Caco-2 (cell line): Measurements from ENCODE around the gene PBOV1. TPM values are rescaled to one million over a fixed set of nuclear protein-coding genes. Genes with fewer than 3 reads are reported as not detected.

Experiments
- BruUV-seq: library from RNA; stranded (reverse); fragments of 400-500 nt; replicated peaks from 2 replicates; lab custom pipeline; 2021; lab: Mats Ljungman, UMichigan
- CTCF ChIA-PET: fragments of 300-600 bp; sonication (Branson Sonifier 250); formaldehyde crosslinking; loops from one replicate; lab custom pipeline; 2022; ENCODE audit warnings: antibody characterized with exemption; lab: Charles Lee
- POLR2A ChIA-PET: fragments of 300-600 bp; sonication (Branson Sonifier 250); formaldehyde crosslinking; loops from one replicate; lab custom pipeline; 2022; ENCODE audit warnings: antibody characterized with exemption; lab: Charles Lee
- DNase-seq, 2 experiments: peaks; one replicate each; pipeline versions ENCODE4 v3.0.0 to v3.0.0-alpha.2; 2020 to 2022
- H3K27me3 ChIP-seq: replicated peaks from 2 replicates; pipeline ENCODE4 v1.6.0; 2011; ENCODE audit warnings: low read length; ENCODE audit not compliant: control insufficient read depth, insufficient read depth
- H3K36me3 ChIP-seq: 2 replicates; pipeline ENCODE4 v1.5.1; 2011; ENCODE audit warnings: low read length; ENCODE audit not compliant: control insufficient read depth, insufficient read depth
- H3K4me1 ChIP-seq: fragments of 250-450 bp; sonication (Bioruptor Pico); 2 replicates; pipeline ENCODE4 v1.5.1; 2020; ENCODE audit warnings: mild to moderate bottlenecking
- H3K4me3 ChIP-seq: 2 replicates; pipeline ENCODE4 v1.5.1; 2011; ENCODE audit warnings: low read depth, mild to moderate bottlenecking, control low read depth, low read length
- H3K9me3 ChIP-seq: fragments of 250-450 bp; sonication (Bioruptor Pico); 2 replicates; pipeline ENCODE4 v1.5.1; 2020; ENCODE audit warnings: mild to moderate bottlenecking, moderate library complexity
- H3K27ac Mint-ChIP-seq: one replicate; pipeline ENCODE4 v1.8.0; 2022; ENCODE audit warnings: mixed read lengths; ENCODE audit not compliant: unreplicated experiment
- H3K27me3 Mint-ChIP-seq: one replicate; pipeline ENCODE4 v1.8.0; 2022; ENCODE audit warnings: mixed read lengths; ENCODE audit not compliant: insufficient read depth, unreplicated experiment
- H3K36me3 Mint-ChIP-seq: one replicate; pipeline ENCODE4 v1.8.0; 2022; ENCODE audit warnings: mild to moderate bottlenecking, mixed read lengths; ENCODE audit not compliant: insufficient read depth, unreplicated experiment
- H3K4me1 Mint-ChIP-seq: one replicate; pipeline ENCODE4 v1.8.0; 2022; ENCODE audit warnings: low read depth, mixed read lengths; ENCODE audit not compliant: unreplicated experiment
- H3K4me3 Mint-ChIP-seq: one replicate; pipeline ENCODE4 v1.8.0; 2022; ENCODE audit warnings: mild to moderate bottlenecking, moderate library complexity, mixed read lengths; ENCODE audit not compliant: unreplicated experiment
- H3K9me3 Mint-ChIP-seq: one replicate; pipeline ENCODE4 v1.8.0; 2022; ENCODE audit warnings: mixed read lengths; ENCODE audit not compliant: unreplicated experiment
- CTCF ChIP-seq, 2 experiments: fragments of 200-600 bp in 1 of 2; IDR thresholded peaks; 1 replicate in 1 of 2; 2 replicates in 1 of 2; pipeline versions ENCODE4 v1.5.1 to v1.8.0; 2011 to 2022; ENCODE audit warnings: antibody characterized with exemption in 1 of 2, control low read depth in 1 of 2, inconsistent platforms in 1 of 2, low read depth in 1 of 2, low read length in 1 of 2, mild to moderate bottlenecking in 1 of 2, moderate library complexity in 1 of 2; ENCODE audit not compliant: insufficient read depth in 1 of 2, severe bottlenecking in 1 of 2, unreplicated experiment in 1 of 2
- intact Hi-C: fragments of 100-400 bp; cut with micrococcal nuclease; formaldehyde crosslinking; loops from one replicate; pipeline ENCODE4 v1.10.0; 2022; ENCODE audit not compliant: unreplicated experiment
- total RNA-seq: library from RNA; stranded (reverse); gene quantifications from 2 replicates; pipeline ENCODE4 v1.2.3, GENCODE V29; 2022

Gene PBOV1
- total RNA-seq, 1 experiment from 2014 or later = not detected

DNA sequence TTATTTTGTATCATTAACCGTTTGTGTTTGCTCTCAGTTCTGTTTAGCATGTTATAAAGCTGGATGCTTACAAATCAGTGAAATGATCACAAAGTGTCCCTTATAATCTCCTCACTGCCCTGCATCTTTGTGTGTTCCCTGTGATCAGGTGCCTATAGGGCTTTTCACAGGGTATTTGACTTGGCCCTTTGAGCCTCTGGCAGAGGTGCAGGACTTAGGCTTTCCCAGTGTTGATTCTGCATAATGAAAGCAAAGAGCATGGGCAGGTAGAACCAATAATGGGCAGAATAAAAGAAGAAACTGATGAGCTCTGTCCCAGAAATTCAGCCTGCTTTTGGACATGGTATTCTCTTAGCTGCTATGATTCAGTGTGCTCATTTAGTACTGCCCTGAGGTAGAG, 16.9 kb upstream of the PBOV1 start:
- Histone ChIP-seq H3K4me1 (peaks cover 17% of the 10 kb centered on the region), H3K27me3 (no peaks in the 10 kb centered on the region), H3K36me3 (no peaks in the 10 kb centered on the region), H3K9me3 (no peaks in the 10 kb centered on the region), H3K4me3 (no peak overlapping the region)
- Mint-ChIP-seq H3K4me3 (no peak overlapping the region), H3K27me3 (no peaks in the 10 kb centered on the region), H3K27ac (no peak overlapping the region), H3K9me3 (no peaks in the 10 kb centered on the region), H3K36me3 (no peaks in the 10 kb centered on the region), H3K4me1 (peaks cover 12% of the 10 kb centered on the region)
- CTCF ChIA-PET = no interaction called here
- intact Hi-C loops = no loop called here
- POLR2A ChIA-PET = no interaction called here
- TF ChIP-seq CTCF (IDR thresholded peaks at IDR 0.05; ENCODE audit: insufficient read depth in 1 of 2, low read depth in 1 of 2, low read length in 1 of 2, severe bottlenecking in 1 of 2, unreplicated experiment in 1 of 2) = no peak
- BruUV-seq = no TSS peak
- DNase-seq = no peak

DNA sequence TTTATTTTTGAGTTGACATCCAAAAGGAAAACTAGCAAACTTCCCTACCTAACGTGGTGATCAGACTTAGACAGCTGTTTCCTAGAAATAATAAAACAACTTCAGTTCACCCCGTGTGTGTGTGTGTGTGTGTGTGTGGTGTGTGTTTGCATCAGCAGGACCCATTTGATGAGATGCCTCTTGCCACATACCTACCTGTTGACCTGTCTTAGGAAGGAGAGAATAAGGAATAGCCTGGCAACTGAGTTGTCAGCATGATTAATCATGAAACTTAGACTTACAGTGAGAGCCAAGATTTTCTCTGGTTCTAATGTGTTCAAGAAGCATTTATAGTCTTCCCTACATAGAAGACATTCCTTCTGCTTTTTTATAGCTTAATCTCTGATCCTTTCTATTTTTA, 16.1 kb upstream of the PBOV1 start:
- peaks cover 20% of the 10 kb centered on the region for H3K4me1 Mint-ChIP-seq
- no peak for TF ChIP-seq CTCF (IDR thresholded peaks at IDR 0.05; ENCODE audit: insufficient read depth in 1 of 2, low read depth in 1 of 2, low read length in 1 of 2, severe bottlenecking in 1 of 2, unreplicated experiment in 1 of 2)
- no TSS peak for BruUV-seq

GRCh38 chr6:138231381-138231886, 13.1 kb upstream of the PBOV1 start:
- Histone ChIP-seq H3K36me3 (no peaks in the 10 kb centered on the region), H3K4me1 (peaks cover 27% of the 10 kb centered on the region), H3K9me3 (no peaks in the 10 kb centered on the region), H3K4me3 (no peak overlapping the region), H3K27me3 (no peaks in the 10 kb centered on the region)
- peak overlapping the region; percentile 25 for H3K4me3 Mint-ChIP-seq
- ChIA-PET POLR2A (no interaction called here), CTCF (interaction anchor here (1.6 kb wide), 1 partner anchor 115 kb away, joined by 8 read pairs; no protein-coding TSS in a partner anchor)
- peaks cover 34% of the 10 kb centered on the region for H3K4me1 Mint-ChIP-seq
- H3K27me3 Mint-ChIP-seq = no peaks in the 10 kb centered on the region
- no peak for TF ChIP-seq CTCF (IDR thresholded peaks at IDR 0.05; ENCODE audit: insufficient read depth in 1 of 2, low read depth in 1 of 2, low read length in 1 of 2, severe bottlenecking in 1 of 2, unreplicated experiment in 1 of 2)
- intact Hi-C loops = loop anchor here (2.0 to 5.0 kb wide), 3 partner anchors 47 to 114 kb away; no protein-coding TSS in a partner anchor
- H3K27ac Mint-ChIP-seq = peak overlapping the region; percentile 47
- H3K36me3 Mint-ChIP-seq = no peaks in the 10 kb centered on the region
- no peaks in the 10 kb centered on the region for H3K9me3 Mint-ChIP-seq
- DNase-seq = peak; percentile 45 to 51
- no TSS peak for BruUV-seq

More for the DNA sequence above, 16.1 kb upstream of the PBOV1 start:
- POLR2A ChIA-PET = no interaction called here
- DNase-seq = no peak
- CTCF ChIA-PET = no interaction called here
- Histone ChIP-seq H3K9me3 (no peaks in the 10 kb centered on the region), H3K4me1 (peaks cover 17% of the 10 kb centered on the region), H3K27me3 (no peaks in the 10 kb centered on the region), H3K36me3 (no peaks in the 10 kb centered on the region), H3K4me3 (no peak overlapping the region)
- no peak overlapping the region for H3K4me3 Mint-ChIP-seq
- intact Hi-C loops = loop anchor here (5.0 kb wide), 1 partner anchor 117 kb away; no protein-coding TSS in a partner anchor
- H3K27me3 Mint-ChIP-seq = no peaks in the 10 kb centered on the region
- H3K9me3 Mint-ChIP-seq = no peaks in the 10 kb centered on the region
- no peaks in the 10 kb centered on the region for H3K36me3 Mint-ChIP-seq
- H3K27ac Mint-ChIP-seq = no peak overlapping the region
